Measurements from ENCODE around the gene ADCYAP1R1. TPM values are rescaled to one million over a fixed set of nuclear protein-coding genes. Genes with fewer than 3 reads are reported as not detected.

ADCYAP1R1 gene
- total RNA-seq, 2 experiments from 2014 or later = not detected

- no TSS peak for BruUV-seq (replicated peaks)
- no peak for DNase-seq (ENCODE audit: low spot score)
- TF ChIP-seq CTCF (conservative IDR thresholded peaks at IDR 0.05; ENCODE audit: low read length) (no peak), EZH2phosphoT487 (IDR thresholded peaks at IDR 0.05; ENCODE audit: borderline replicate concordance, low read depth, low read length) (no peak)
- Histone ChIP-seq H3K4me3 (ENCODE audit: low read depth, low read length, poor library complexity, severe bottlenecking) (no peak overlapping the region), H3K79me2 (ENCODE audit: insufficient read depth, low read depth, low read length) (no peaks in the 10 kb centered on the region), H3K4me2 (ENCODE audit: low read length) (no peak overlapping the region), H3K36me3 (ENCODE audit: insufficient read depth, low read length) (no peaks in the 10 kb centered on the region), H3K27ac (ENCODE audit: low read depth, low read length, poor library complexity, severe bottlenecking) (no peak overlapping the region), H3K4me1 (ENCODE audit: insufficient read depth, low read length, poor library complexity, severe bottlenecking) (no peaks in the 10 kb centered on the region), H3K9me3 (ENCODE audit: low read length) (no peaks in the 10 kb centered on the region), H4K20me1 (ENCODE audit: insufficient read depth, low read length) (no peaks in the 10 kb centered on the region), H2AFZ (ENCODE audit: low read length) (no peak overlapping the region), H3K9me2 (ENCODE audit: insufficient read depth, low read length) (no peaks in the 10 kb centered on the region)
- ChIA-PET CTCF (ENCODE audit: unreplicated experiment) (no interaction called here), POLR2A (no interaction called here)
- intact Hi-C loops (cut with micrococcal nuclease; ENCODE audit: unreplicated experiment) = no loop called here
Observed at GRCh38 chr7:31052841-31053601, 913 bp downstream of the ADCYAP1R1 start.

DNA sequence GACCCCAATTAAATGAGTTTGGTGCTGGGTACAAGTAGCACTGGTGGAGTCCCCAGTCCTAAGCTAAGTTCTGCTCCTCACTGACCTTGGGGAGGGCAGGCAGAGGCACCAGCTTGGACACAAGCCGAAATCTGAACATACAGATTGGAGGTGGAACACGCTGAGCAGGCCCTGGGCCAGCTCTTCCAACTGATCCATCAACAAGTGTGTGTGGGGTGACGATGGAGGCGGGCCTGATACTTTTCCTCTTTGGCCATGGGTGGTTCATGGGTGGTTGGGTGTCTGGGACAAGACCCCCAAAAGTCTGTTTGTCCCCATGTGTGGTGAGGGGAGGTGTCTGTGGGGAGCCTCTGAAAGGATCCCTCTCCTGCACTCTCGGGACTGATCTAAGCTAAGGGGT lies 1.9 kb downstream of the ADCYAP1R1 start:
- intact Hi-C loops (cut with micrococcal nuclease; ENCODE audit: unreplicated experiment) = no loop called here
- no peak overlapping the region for H3K4me2 ChIP-seq (ENCODE audit: low read length)
- CTCF ChIA-PET (ENCODE audit: unreplicated experiment) = no interaction called here
- no peaks in the 10 kb centered on the region for H4K20me1 ChIP-seq (ENCODE audit: insufficient read depth, low read length)
- no peak for DNase-seq (ENCODE audit: low spot score)
- no peak overlapping the region for H2AFZ ChIP-seq (ENCODE audit: low read length)
- no TSS peak for BruUV-seq (replicated peaks)
- H3K4me1 ChIP-seq (ENCODE audit: insufficient read depth, low read length, poor library complexity, severe bottlenecking) = no peaks in the 10 kb centered on the region
- H3K36me3 ChIP-seq (ENCODE audit: insufficient read depth, low read length) = no peaks in the 10 kb centered on the region
- POLR2A ChIA-PET = no interaction called here
- no peaks in the 10 kb centered on the region for H3K9me3 ChIP-seq (ENCODE audit: low read length)
- H3K79me2 ChIP-seq (ENCODE audit: insufficient read depth, low read depth, low read length) = no peaks in the 10 kb centered on the region
- H3K27ac ChIP-seq (ENCODE audit: low read depth, low read length, poor library complexity, severe bottlenecking) = no peak overlapping the region
- H3K4me3 ChIP-seq (ENCODE audit: low read depth, low read length, poor library complexity, severe bottlenecking) = no peak overlapping the region
- no peaks in the 10 kb centered on the region for H3K9me2 ChIP-seq (ENCODE audit: insufficient read depth, low read length)
- TF ChIP-seq CTCF (conservative IDR thresholded peaks at IDR 0.05; ENCODE audit: low read length) (no peak), EZH2phosphoT487 (IDR thresholded peaks at IDR 0.05; ENCODE audit: borderline replicate concordance, low read depth, low read length) (no peak)

GRCh38 chr7:31054608-31055278 lies 2.6 kb downstream of the ADCYAP1R1 start:
- ChIA-PET CTCF (ENCODE audit: unreplicated experiment) (no interaction called here), POLR2A (no interaction called here)
- Histone ChIP-seq H3K4me1 (ENCODE audit: insufficient read depth, low read length, poor library complexity, severe bottlenecking) (no peaks in the 10 kb centered on the region), H3K9me3 (ENCODE audit: low read length) (no peaks in the 10 kb centered on the region), H4K20me1 (ENCODE audit: insufficient read depth, low read length) (no peaks in the 10 kb centered on the region), H3K27ac (ENCODE audit: low read depth, low read length, poor library complexity, severe bottlenecking) (no peak overlapping the region), H3K79me2 (ENCODE audit: insufficient read depth, low read depth, low read length) (no peaks in the 10 kb centered on the region), H3K4me3 (ENCODE audit: low read depth, low read length, poor library complexity, severe bottlenecking) (no peak overlapping the region), H2AFZ (ENCODE audit: low read length) (no peak overlapping the region), H3K36me3 (ENCODE audit: insufficient read depth, low read length) (no peaks in the 10 kb centered on the region), H3K9me2 (ENCODE audit: insufficient read depth, low read length) (no peaks in the 10 kb centered on the region), H3K4me2 (ENCODE audit: low read length) (no peak overlapping the region)
- intact Hi-C loops (cut with micrococcal nuclease; ENCODE audit: unreplicated experiment) = no loop called here
- DNase-seq (ENCODE audit: low spot score) = no peak
- BruUV-seq (replicated peaks) = no TSS peak
- TF ChIP-seq CTCF (conservative IDR thresholded peaks at IDR 0.05; ENCODE audit: low read length) = no peak
- TF ChIP-seq EZH2phosphoT487 (IDR thresholded peaks at IDR 0.05; ENCODE audit: borderline replicate concordance, low read depth, low read length) = no peak

Measured in OCI-LY7 (cell line).